G401 (cell line): ENCODE measurements around the gene KIAA1549. TPM values are rescaled to one million over a fixed set of nuclear protein-coding genes. Genes with fewer than 3 reads are reported as not detected.
"Not testable (repeated sequence)": the region's sequence is repeated elsewhere in the genome, so short reads cannot be mapped to it uniquely, and the experiment has no call there.

Experiments used
- DNase-seq: peaks from one replicate; pipeline ENCODE4 v3.0.0-alpha.2; 2015; ENCODE audit warnings: low spot score
- in situ Hi-C: cut with HindIII; loops from 2 replicates; pipeline ENCODE4 v1.10.0; 2016; ENCODE audit warnings: low sequenced_read_pairs, mixed read lengths
- total RNA-seq: library from RNA; depleted of rRNA; stranded (reverse); fragments of >200 nt; shearing (Covaris generic); gene quantifications from 2 replicates; pipeline ENCODE4 v1.2.3, GENCODE V29; 2014

Gene KIAA1549
- total RNA-seq, 1 experiment from 2014 or later, result 1.3 TPM

DNA sequence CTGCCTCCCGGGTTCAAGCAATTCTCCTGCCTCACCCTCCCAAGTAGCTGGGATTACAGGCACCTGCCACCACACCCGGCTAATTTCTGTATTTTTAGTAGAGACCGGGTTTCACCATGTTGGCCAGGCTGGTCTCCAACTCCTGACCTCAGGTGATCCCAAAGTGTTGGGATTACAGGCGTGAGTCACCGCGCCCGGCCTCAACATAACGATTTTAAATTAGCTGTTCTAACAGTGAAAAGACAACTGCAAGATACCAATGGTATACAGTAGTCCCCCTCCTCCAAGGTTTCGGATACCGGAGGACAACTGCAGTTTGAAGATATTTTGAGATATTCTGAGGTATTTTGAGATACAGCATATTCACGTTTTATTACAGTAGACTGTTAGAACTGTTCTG, 5.0 kb downstream of the KIAA1549 start:
- DNase-seq, in situ Hi-C loops: not testable (repeated sequence)

DNA sequence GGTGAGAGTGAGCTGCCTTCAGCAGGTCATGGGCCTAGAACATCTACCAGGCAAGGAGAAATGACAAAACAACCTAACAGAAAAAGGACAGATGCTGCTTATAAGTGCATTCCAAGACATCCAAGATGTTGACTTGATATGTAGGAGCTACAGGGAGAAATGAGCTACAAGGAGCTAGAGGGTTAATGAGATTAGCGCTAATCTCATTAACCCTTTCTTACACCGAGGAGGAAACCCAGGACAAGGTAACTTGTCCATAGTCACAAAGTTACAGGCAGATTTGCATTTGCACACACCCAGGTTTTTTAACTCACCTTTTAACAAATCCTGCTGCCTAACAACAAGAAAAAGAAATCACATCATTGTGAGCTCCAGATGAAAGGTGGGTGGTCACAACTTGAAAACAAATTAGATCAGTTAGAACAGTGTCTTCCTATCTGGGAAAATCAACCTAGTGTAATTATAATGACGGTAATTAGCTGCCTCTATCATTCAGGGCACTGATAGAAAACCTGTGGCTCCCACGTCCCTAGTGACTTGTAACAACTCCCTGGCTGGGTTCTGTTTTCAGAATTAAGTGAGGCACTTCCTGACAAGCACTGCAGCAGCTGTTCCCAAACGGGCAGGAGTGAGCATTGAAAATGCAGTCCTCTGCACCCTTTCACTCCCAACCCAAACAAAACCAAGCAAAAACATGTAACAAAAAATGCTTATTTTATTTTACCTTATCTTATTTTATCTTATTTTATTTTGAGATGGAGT, 5.7 kb downstream of the KIAA1549 start:
- in situ Hi-C loops, result no loop called here

DNA sequence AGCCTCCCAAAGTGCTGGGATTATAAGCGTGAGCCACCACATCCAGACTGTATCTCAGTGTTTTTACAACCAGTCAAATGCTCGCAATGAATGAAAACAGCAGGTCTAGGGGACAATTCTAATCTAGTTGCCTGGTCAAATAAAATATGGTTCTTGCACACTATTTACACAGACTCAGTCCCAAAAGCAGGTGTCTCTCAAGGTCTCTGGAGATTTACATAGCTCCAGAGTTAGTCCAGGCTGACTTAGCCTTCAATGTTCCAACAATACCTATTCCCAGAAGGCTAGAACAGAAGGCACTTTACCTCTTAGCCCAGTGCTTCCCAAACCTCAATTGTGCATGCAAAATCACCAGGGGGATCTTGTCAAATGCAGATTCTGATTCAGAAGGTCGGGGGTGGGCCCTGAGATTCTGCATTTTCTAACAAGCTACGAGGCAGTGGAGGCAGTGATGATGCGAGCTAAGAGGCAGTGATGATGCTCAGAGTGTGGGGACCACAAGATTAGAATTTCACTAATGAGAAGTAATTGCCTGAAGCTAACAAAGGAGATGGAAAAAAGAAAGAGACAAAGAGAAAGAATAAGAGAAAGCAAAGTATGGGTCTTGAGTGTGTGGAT, 6.4 kb downstream of the KIAA1549 start:
- DNase-seq, result no peak
- in situ Hi-C loops, result no loop called here

More for the DNA sequence above, 5.7 kb downstream of the KIAA1549 start:
- DNase-seq, result no peak

- no peak for DNase-seq
- in situ Hi-C loops, result no loop called here
Measured at GRCh38 chr7:138974103-138974502, 7.1 kb downstream of the KIAA1549 start.

DNA sequence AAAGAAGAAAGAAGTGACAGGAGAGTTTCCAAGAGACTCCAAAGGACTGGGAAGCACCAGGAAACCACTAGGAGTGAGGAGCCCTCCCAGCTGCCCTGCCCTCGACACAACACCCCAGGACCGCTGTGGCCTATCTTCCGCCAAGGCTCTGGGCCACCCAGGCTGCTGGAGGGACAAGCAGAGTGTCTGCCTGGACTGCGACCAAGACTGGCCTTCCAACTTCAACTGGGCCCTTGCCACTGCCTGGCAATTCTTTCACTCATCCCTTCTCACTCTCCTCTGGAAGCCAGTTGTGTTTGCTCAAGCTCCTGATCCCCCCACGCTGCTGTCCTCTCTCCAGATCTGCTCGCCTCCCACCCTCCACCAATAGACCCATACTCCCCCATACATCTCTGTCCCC, 10.2 kb downstream of the KIAA1549 start:
- in situ Hi-C loops, result no loop called here
- DNase-seq, result peak; percentile 18

- in situ Hi-C loops, result no loop called here
- no peak for DNase-seq
Measured at GRCh38 chr7:138970446-138970845, 10.7 kb downstream of the KIAA1549 start.

DNA sequence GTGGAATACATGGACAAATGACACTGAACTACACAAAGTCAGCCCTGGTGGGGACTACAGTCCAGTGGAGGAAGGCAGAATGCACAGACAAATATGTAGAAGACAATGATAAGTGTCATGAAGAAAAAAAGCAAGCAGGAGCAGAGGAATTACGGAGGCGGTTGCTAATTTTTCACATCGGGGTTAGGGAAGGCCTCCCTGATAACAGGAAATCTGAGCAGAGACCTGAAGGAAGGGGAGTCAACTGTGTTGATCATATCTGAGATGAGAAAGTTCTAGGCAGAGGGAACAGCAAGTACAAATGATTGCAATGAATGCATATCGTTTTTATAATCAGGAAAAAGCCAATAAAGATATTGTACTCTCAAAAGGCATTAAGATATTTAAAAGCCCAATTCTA, 14.0 kb downstream of the KIAA1549 start:
- in situ Hi-C loops, result no loop called here
- DNase-seq, result no peak

GRCh38 chr7:138964624-138965436, 16.4 kb downstream of the KIAA1549 start:
- in situ Hi-C loops, result no loop called here

GRCh38 chr7:138963675-138964074, 17.5 kb downstream of the KIAA1549 start:
- in situ Hi-C loops, result no loop called here
- no peak for DNase-seq

More at GRCh38 chr7:138964624-138965436, 16.4 kb downstream of the KIAA1549 start:
- DNase-seq, result no peak

- in situ Hi-C loops, result no loop called here
- DNase-seq, result no peak
Measured at GRCh38 chr7:138962561-138963270, 18.5 kb downstream of the KIAA1549 start.

- in situ Hi-C loops, result no loop called here
- DNase-seq, result no peak
Measured at GRCh38 chr7:138961159-138961558, 20.0 kb downstream of the KIAA1549 start.

GRCh38 chr7:138958391-138958956, 22.7 kb downstream of the KIAA1549 start:
- DNase-seq, result no peak
- in situ Hi-C loops, result no loop called here

GRCh38 chr7:138957753-138958390, 23.3 kb downstream of the KIAA1549 start:
- in situ Hi-C loops, result no loop called here
- DNase-seq, result no peak

- DNase-seq, result no peak
- in situ Hi-C loops, result no loop called here
Measured at GRCh38 chr7:138957217-138957616, 24.0 kb downstream of the KIAA1549 start.

DNA sequence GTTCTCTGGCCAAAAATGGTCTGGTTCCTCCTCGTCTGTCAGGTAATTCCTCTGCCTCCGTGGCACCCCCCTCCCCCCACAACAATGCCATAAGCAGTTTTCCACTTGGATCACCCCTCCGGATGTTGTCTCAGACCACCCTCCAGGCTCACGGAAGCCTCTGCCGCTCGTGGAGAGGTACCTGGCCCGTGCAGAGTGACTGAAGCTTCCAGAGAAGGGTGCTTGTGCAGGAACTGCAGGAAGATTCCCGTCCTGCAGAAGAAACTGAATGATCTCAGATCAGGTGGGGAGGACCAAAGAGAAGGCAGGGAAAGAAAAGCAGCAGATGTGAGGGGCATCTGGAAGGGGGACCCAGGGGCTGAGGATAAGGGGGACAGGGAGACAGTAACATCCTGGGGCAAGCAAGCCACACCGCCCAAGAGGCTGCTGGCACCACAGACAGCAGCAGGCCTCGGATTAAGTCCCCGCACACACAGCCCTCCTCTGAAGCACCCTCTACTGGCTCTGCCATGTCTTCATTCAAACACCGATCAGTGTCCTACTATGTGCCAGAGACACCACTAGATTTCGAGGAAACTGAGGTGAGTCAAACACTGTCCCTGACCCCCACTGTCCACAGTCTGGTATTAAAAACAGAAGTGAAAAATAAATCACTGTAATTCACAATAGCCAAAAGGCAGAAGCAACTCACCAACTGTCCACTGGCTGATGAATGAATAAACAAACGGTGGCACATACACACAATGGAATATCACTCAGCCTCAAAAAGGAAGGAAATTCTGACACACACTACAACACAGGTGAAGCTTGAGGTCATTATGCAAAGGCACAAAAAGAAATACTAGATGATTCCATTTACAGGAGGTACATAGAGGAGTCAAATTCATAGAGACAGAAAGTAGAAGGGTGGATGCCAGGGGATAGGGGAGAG, 26.4 kb downstream of the KIAA1549 start:
- DNase-seq, result no peak
- in situ Hi-C loops, result no loop called here

GRCh38 chr7:138952791-138953190, 28.4 kb downstream of the KIAA1549 start:
- in situ Hi-C loops, result no loop called here
- DNase-seq, result no peak

GRCh38 chr7:138951953-138952352, 29.2 kb downstream of the KIAA1549 start:
- in situ Hi-C loops, result no loop called here
- no peak for DNase-seq
